Measurements from ENCODE around the gene ANKRD40.
"Not testable (repeated sequence)": the region's sequence is repeated elsewhere in the genome, so short reads cannot be mapped to it uniquely, and the experiment has no call there.

Gene ANKRD40, protein sequence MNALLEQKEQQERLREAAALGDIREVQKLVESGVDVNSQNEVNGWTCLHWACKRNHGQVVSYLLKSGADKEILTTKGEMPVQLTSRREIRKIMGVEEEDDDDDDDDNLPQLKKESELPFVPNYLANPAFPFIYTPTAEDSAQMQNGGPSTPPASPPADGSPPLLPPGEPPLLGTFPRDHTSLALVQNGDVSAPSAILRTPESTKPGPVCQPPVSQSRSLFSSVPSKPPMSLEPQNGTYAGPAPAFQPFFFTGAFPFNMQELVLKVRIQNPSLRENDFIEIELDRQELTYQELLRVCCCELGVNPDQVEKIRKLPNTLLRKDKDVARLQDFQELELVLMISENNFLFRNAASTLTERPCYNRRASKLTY

DNA sequence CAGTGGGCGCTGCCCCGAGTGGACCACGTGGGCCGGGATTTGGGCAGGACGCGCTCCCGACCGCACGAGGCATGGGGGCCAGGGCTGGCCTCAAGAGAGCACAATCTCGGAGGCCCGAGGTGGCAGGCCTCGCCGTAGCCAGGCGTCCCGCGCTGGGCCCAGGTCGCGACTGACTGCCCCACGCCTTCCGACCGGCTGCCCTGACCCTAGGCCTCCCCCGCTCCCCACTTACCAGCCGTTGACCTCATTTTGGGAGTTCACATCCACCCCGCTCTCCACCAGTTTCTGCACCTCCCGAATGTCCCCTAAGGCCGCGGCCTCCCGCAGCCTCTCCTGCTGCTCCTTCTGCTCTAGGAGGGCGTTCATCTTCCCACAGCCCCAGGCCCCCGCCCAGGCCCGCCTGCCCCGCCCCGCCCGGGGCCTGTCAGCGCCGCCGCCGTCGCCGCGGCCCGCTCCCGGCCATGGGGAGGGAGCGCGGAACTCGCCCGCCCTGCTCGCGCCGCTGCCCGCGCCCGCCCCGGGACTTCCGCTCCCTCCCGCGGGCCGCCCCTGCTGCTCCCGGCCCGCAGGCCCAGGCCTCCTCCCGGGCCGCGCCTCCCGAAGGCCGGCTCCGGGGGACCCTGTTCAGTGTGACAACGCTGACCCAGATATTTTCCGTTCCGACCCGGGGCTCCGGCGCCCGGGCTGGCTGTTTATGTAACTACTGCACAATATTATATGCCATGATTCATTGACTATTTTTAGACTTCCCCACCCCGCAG, at the start of gene ANKRD40:
Gene ANKRD40 (minus strand): TSS at position 626 of the 761 bp plus-strand sequence. CDS start 260 bp downstream, at position 366.
- DNase-seq, result peak; percentile 95

GRCh38 chr17:50754521-50754920, 46.8 kb upstream of the ANKRD40 start:
- no peak for DNase-seq

DNA sequence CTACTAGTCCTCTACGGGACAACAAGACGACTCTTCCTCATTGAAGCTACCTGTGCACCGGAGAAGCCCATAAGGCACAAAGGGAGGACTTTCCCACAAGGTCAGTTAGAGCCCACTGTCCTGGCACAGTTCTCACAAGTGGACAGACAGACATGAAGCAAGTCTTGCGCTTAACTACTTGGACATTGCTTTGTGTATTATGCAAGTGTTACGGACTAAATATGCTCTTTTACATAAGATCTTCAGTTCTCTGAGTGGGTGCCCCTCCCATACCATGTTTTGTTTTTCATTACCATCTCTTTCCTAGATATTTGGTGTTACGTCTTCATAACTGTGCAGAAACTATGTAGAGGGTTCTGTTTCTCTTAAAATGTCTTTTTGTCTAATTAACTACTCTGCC, 41.5 kb upstream of the ANKRD40 start:
- DNase-seq, result no peak

- DNase-seq, result no peak
Observed at GRCh38 chr17:50745631-50746030, 37.9 kb upstream of the ANKRD40 start.

- DNase-seq, result no peak
Observed at GRCh38 chr17:50739098-50739497, 31.4 kb upstream of the ANKRD40 start.

- no peak for DNase-seq
Observed at GRCh38 chr17:50737118-50737698, 29.5 kb upstream of the ANKRD40 start.

- no peak for DNase-seq
Observed at GRCh38 chr17:50735287-50735686, 27.6 kb upstream of the ANKRD40 start.

GRCh38 chr17:50731575-50732460, 24.1 kb upstream of the ANKRD40 start:
- peak; percentile 17 for DNase-seq

DNA sequence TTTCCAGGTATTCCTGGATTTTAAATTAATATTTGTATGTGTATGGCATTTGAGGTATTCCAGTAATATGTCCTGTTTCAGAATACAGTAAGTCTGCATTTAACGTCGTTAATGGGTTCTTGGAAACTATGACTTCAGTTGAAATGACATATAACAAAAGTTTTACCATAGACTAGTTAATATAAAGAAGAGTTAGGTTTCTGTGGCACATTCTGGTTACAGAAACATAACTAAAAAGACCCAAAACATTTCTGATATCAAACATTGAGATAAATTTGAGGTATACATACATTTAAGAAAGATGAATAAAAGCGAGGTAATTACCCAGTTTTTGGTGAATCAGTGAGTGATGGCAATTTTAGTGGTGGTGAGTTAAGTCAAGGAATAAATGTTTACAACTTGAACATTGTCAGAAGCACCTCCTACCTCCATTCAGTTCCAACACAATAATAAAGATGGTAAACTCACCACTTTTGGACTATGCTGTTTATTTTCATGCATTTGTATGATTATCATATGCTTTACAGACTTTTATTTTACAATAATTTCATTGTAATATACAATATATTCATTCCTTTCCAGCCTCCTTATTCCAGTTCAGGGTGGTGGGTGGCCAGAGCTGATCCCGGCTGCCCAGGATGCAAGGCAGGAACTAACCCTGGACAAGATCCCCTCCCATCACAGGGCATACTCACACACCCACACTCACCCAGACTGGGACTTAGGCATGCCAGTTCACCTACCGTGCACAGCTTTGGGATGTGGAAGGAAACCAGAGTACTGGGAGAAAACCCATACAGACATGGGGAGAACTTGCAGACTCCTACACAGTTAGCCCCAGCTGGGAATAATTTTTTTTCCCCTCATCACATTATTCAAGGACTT, 21.4 kb upstream of the ANKRD40 start:
- no peak for DNase-seq

DNA sequence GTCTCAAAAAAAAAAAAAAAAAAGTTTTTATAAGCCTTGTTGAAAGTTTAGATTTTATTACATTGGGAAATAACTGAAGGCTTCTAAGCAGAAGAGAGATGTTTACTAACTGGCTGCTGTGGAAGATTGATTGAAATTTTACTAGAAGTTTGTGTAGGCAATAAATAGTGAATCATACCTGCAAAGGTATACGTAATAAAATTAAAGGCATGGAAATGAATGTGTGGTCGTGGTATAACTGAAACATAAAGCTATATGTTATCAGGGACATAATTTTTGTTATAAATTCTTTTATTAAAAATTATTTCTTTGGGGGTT, 20.4 kb upstream of the ANKRD40 start:
- DNase-seq, result no peak

DNA sequence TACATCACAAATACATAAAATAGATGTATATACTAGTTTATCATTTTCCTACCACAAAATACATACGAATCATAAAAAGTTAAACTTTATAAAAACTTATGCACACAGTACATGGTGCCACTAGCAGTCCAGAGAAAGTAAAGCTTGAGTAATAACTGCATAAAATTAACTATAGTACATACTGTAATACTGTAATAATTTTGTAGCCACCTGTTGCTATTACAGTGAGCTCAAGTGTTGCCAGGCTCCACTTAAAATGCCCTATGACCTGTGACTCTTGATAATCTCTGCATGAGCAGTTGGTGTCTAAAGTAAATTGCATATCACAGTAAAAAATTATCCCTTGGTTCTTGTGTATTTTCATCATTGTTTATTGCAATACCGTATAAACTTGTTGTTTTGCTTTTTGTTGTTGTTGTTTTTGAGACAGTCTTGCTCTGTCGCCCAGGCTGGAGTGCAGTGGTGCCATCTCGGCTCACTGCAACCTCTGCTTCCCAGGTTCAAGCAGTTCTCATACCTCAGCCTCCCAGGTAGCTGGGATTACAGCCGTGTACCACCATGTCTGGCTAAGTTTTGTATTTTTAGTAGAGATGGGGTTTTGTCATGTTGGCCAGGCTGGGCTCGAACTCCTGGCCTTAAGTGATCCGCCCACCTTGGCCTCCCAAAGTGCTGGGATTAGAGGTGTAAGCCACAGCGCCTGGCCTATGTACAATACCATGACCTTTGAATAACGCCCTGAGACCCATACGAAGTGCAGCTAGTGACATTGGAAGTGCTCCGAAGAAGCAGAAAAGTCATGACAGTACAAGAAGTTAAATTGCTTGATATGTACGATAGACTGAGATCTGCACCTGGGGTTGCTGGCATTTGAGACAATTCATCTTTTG, 18.3 kb upstream of the ANKRD40 start:
- no peak for DNase-seq

GRCh38 chr17:50724622-50725021, 16.9 kb upstream of the ANKRD40 start:
- DNase-seq, result not testable (repeated sequence)

DNA sequence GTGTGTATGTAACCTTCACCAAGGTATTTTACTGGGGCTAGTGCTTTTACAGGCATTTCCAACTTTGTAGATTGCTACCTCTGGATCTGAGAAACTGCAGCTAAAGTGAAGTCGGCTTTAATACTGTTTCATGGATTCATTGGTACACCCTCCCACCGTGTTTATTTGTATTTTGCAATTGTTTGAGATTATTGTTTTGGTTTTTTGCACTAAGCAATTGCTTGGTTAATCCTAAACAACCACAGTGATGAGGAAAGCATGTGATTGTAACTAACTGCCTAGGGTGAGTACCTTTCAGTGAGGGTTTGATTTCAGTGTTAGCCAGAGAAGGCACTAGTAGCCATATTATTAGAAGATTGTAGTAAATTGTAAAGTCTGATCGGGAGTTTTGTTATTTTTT, 15.0 kb upstream of the ANKRD40 start:
- DNase-seq, result no peak

GRCh38 chr17:50721194-50722010, 13.7 kb upstream of the ANKRD40 start:
- peak; percentile 53 for DNase-seq

GRCh38 chr17:50719924-50720794, 12.4 kb upstream of the ANKRD40 start:
- DNase-seq, result no peak

GRCh38 chr17:50719144-50719923, 11.6 kb upstream of the ANKRD40 start, which contains the start of gene LUC7L3:
Gene LUC7L3, plus strand, starts transcription at chr17:50719603. Its CDS starts 130 bp downstream, at chr17:50719733.
- DNase-seq, result peak; percentile 93

DNA sequence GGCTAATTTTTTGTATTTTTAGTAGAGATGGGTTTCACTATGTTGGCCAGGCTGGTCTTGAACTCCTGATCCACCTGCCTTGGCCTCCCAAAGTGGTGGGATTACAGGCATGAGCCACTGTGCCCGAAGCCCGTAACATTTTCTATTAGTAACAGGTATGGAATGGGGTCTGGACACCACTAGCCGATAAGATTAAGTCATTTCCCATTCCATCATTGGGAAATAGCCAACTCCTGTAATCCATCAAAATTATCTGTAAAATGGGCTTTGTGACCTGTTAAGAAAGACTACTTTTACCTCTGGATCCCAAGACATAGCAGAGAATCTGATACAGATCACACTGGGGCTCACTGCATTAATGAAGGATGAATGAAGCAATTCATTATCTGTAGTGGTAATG, 7.8 kb upstream of the ANKRD40 start:
- DNase-seq, result no peak

DNA sequence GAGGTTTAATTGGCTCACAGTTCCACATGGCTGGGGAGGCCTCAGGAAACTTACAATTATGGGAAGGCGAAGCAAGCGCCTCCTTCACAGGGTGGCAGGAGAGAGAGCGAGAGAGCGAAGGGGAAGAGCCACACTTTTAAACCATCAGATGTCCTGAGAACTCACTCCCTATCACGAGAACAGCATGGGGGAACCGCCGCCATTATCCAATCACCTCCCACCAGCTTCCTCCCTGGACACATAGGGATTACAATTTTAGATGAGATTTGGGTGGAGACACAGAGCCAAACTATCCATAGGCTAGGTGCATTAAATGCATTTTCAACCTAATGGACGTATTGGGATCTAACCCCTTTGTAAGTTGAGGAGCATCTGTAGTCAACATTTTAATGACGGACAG, 4.9 kb upstream of the ANKRD40 start:
- no peak for DNase-seq

Data from CD4-positive, alpha-beta T cell treated with Interleukin-17A for 1 hour (primary cell).